ENCODE measurements around the gene DNM2.

The DNM2 gene

DNA sequence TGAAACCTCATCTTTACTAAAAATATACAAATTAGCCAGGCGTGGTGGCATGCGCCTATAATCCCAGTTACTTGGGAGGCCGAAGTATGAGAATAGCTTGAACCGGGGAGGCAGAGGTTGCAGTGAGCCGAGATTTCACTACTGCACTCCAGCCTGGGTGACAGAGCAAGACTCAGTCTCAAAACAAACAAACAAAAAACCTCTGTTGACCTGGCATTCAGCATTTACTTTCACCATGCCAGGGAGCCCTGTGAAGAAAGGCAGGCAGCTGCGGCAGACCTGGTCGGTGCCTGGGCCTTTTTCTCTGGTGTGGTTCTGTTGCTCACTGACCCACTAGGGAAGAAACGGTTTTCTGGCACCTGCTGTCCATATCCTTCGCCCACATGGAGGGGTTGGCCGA, 49.8 kb downstream of the DNM2 start:
- Histone ChIP-seq H3K36me3 (peaks cover 0 to 17% (median 6%) of the 10 kb centered on the region in 3 donors), H3K4me1 (peaks cover 0 to 49% (median 45%) of the 10 kb centered on the region in 4 donors), H3K4me3 (no peak overlapping the region), H3K27me3 (no peaks in the 10 kb centered on the region), H3K27ac (peak overlapping the region in 1 of 2 donors; percentile 75), H3K9me3 (no peaks in the 10 kb centered on the region)
- TF ChIP-seq, protein P1, sequence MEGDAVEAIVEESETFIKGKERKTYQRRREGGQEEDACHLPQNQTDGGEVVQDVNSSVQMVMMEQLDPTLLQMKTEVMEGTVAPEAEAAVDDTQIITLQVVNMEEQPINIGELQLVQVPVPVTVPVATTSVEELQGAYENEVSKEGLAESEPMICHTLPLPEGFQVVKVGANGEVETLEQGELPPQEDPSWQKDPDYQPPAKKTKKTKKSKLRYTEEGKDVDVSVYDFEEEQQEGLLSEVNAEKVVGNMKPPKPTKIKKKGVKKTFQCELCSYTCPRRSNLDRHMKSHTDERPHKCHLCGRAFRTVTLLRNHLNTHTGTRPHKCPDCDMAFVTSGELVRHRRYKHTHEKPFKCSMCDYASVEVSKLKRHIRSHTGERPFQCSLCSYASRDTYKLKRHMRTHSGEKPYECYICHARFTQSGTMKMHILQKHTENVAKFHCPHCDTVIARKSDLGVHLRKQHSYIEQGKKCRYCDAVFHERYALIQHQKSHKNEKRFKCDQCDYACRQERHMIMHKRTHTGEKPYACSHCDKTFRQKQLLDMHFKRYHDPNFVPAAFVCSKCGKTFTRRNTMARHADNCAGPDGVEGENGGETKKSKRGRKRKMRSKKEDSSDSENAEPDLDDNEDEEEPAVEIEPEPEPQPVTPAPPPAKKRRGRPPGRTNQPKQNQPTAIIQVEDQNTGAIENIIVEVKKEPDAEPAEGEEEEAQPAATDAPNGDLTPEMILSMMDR (IDR thresholded peaks at IDR 0.05) = no peak
- DNase-seq = no peak
- intact Hi-C loops (cut with DNase I; ENCODE audit: low total_unique reads) = no loop called here

DNA sequence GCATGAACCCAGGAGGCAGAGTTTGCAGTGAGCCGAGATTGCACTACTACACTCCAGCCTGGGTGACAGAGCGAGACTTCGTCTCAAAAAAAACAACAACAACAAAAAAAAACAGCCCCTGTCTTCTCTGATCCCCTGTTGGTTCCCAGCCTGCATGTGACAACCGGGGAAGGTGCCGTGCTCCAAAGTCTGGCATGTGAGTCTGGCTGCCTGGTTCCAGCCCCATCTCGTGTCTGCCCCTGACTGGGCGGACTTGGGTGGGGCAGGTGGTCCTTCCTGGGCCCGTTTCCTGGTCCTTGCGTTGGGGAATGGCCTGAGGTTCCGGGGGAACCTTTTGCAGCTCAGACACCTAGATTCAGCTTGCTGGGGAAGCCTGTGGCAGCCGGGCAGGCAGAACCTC, 50.5 kb downstream of the DNM2 start:
- H3K27me3 ChIP-seq = no peaks in the 10 kb centered on the region
- peaks cover 4 to 21% (median 9%) of the 10 kb centered on the region in 3 donors for H3K36me3 ChIP-seq
- TF ChIP-seq, protein P1 (IDR thresholded peaks at IDR 0.05) = no peak
- H3K4me3 ChIP-seq = no peak overlapping the region
- intact Hi-C loops (cut with DNase I; ENCODE audit: low total_unique reads) = no loop called here
- no peak for DNase-seq
- no peak overlapping the region for H3K27ac ChIP-seq
- H3K4me1 ChIP-seq = peaks cover 0 to 44% (median 43%) of the 10 kb centered on the region in 4 donors
- no peaks in the 10 kb centered on the region for H3K9me3 ChIP-seq

DNA sequence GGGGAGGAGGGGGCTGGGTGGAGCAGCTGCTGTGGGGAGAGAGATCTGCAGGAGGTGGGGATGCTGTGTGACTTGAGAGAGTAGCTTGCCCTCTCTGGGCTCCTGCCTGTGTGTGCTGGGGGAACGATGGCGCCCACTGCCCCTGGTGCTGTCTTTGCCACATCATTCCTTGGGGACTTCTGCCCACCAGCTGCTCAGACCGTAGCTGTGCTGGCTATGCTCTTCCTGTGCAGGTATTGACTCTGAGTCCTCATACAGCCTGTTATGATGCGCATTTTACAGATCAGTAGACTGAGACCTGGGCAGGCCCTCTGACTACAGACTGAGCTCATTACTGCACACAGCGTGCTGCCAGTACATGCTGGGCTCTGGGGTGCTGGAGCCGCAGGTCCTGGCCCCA, 51.1 kb downstream of the DNM2 start:
- Histone ChIP-seq H3K27me3 (no peaks in the 10 kb centered on the region), H3K36me3 (peaks cover 9 to 25% (median 13%) of the 10 kb centered on the region in 3 donors), H3K27ac (peak overlapping the region; percentile 38 to 53), H3K4me3 (no peak overlapping the region), H3K4me1 (peaks cover 0 to 43% (median 42%) of the 10 kb centered on the region in 4 donors), H3K9me3 (no peaks in the 10 kb centered on the region)
- TF ChIP-seq, protein P1 (IDR thresholded peaks at IDR 0.05) = no peak
- intact Hi-C loops (cut with DNase I; ENCODE audit: low total_unique reads) = no loop called here
- DNase-seq = no peak

DNA sequence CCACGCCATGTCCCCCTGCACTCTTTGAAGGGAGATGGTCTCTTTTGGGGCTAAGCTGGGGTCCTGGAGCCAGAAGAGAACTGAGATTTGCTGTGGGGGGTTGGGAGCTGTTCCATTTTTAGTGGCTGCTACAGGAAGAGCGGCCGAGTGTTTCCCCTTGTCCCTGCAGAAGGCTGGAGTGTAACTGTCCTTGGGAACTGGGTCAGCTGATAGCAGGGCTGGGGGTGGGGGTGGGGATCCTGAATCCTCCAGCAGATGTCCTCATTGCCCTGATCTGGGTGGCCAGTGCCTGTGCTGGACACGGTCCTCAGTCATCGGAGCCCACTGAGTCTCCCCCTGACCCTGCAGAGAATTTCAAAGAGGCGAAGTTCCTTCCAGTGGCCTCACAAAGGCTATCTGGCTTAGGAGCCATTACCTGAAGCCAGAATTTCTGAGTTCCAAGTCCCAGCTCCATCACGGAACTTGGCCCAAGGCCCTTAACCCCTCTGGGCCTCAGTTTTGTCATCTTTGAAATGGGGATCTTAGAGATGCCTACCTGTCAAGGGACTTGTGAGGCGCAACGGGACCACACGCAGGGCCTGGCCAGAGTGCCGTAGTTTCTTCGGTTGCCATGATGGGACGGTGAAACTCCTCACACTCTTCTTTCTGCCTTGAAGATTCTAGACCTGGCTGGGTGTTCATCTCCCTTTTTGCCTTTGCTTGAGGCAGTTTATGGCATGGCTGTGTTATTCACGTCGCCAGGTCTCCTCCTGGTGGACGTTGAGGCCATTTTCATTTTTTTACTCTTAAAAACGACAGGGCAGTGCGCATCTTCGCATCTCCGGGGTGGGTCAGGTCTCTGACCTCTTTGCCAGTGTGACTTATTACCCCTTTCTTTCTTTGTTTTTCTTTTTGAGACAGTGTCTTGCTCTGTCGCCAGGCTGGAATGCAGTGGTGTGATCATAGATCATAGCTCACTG, 51.9 kb downstream of the DNM2 start:
- TF ChIP-seq, protein P1 (IDR thresholded peaks at IDR 0.05) = peak; percentile 3 to 30
- Histone ChIP-seq H3K27ac (peak overlapping the region; percentile 38 to 53), H3K4me1 (peaks cover 0 to 43% (median 40%) of the 10 kb centered on the region in 4 donors), H3K36me3 (peaks cover 15 to 33% (median 21%) of the 10 kb centered on the region in 3 donors), H3K9me3 (no peaks in the 10 kb centered on the region), H3K4me3 (no peak overlapping the region), H3K27me3 (no peaks in the 10 kb centered on the region)
- peak in 1 of 2 donors; percentile 68 for DNase-seq
- intact Hi-C loops (cut with DNase I; ENCODE audit: low total_unique reads) = no loop called here

DNA sequence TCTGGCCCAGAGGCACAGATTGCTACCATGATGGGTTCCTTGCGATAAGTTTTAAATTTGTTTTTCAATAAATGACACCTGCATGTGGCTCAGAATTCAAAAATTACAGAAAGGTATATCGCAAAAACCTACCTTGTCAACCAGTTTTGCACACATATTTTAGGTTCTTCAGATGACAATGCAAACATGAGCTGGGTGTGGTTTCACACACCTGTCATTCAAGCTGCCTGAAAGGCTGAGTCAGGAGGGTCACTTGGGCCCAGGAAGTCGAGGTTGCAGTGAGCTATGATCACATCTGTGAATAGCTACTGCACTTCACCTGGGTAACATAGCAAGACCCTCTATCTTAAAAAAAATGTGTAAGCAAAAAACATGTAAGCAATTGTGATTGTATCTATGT, 56.1 kb downstream of the DNM2 start:
- DNase-seq = no peak
- no peak overlapping the region for H3K4me3 ChIP-seq
- intact Hi-C loops (cut with DNase I; ENCODE audit: low total_unique reads) = no loop called here

More for the DNA sequence above, 56.1 kb downstream of the DNM2 start:
- TF ChIP-seq, protein P1 (IDR thresholded peaks at IDR 0.05) = no peak
- Histone ChIP-seq H3K9me3 (no peaks in the 10 kb centered on the region), H3K36me3 (peaks cover 47 to 67% (median 52%) of the 10 kb centered on the region in 3 donors), H3K27me3 (no peaks in the 10 kb centered on the region), H3K27ac (no peak overlapping the region), H3K4me1 (peaks cover 0 to 11% (median 10%) of the 10 kb centered on the region in 4 donors)

Measured in tibial artery (tissue), 4 donors.